GM19452 (cell line): ENCODE measurements around the gene RFTN2.
"Not testable (repeated sequence)": the region's sequence is repeated elsewhere in the genome, so short reads cannot be mapped to it uniquely, and the experiment has no call there.

ENCODE experiments used
- ATAC-seq: cut with Tn5 transposase; IDR thresholded peaks from one replicate; pipeline ENCODE4 v1.9.1; 2021; ENCODE audit not compliant: unreplicated experiment

The RFTN2 gene

DNA sequence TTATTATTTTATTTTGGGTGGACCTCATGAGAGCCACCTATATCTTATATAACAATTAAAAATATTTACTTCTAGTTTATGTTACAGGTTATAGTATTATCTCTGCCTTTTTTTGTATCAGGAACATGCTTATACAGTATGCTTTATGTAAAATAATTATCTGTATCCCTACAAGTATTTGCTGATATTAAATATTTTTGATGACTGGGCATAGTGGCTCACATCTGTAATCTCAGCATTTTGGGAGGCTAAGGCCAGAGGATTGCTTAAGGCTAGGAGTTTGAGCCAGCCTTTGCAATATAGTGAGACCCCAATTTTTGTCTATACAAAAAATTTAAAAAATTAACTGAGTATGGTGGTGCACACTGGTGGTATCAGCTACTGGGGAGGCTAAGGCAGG lies 119.9 kb downstream of the RFTN2 start:
- no peak for ATAC-seq

DNA sequence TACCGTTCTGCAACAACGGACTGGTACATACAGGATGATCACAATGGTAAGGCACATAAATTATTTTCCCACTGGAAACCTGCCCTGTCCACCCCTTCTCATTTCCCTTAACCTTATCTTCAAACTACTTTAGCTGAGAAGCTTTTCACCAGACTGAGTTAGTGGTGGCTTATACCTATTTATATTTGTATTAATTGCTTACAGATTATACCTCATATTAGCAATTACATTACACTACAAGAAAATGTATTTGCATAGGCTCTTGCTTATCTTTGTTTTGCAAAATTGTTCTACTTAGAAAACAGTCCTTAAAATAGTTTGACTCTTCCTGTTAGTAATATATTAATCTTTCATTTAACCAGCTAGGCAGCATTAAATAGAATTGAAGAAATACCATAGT lies 124.1 kb downstream of the RFTN2 start:
- not testable (repeated sequence) for ATAC-seq

DNA sequence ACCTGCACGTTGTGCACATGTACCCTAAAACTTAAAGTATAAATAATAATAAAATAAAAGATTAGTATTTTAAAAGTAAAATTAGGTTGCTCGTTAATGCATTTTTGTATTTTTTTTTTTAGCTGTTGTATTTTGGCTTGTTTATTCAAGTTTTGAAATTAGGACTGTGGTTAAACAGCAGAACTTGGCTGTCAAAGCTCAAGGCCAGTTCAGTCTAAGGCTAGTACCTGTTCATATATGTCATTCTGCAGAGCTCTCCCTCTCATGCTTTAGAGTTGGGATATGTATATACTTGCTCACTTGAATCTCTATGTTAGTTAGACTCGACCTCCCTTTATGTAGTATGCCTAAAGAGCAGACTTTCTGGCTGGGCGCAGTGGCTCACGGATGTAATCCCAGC lies 126.8 kb downstream of the RFTN2 start:
- ATAC-seq: no peak

DNA sequence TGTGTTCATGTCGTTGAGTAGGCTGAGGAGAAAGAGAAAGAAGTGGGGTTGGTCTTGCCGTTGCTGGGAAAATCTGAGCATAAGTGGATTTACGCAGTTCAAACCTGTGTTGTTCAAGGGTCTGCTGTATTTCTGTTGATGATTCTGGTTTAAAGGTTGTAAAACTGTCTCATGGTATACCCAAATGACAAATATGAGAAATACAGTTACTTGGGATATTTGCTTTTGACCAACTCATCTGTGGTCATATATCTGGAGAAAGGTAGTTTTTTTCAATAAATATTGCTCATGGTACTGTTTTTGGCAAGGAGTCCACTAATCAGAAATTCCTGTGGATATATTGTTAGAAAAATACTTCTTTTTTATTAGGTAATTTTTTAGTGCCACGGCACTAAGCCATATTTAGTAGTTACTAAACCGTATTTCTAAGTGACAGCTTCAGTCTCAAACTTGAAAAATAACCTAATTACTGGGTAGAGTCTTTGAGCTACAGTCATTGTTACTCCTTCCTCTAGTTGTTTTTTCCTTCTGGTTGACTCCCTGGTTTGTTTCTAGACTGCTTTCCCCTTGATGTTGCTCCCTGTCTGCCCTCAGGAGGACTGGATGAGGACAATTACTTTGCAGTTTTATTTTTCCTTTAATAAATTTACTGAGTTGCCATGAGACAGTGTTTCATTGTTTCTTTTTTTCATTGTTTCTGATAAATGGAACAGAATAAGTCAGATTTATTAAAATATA lies 128.1 kb downstream of the RFTN2 start:
- ATAC-seq: no peak

DNA sequence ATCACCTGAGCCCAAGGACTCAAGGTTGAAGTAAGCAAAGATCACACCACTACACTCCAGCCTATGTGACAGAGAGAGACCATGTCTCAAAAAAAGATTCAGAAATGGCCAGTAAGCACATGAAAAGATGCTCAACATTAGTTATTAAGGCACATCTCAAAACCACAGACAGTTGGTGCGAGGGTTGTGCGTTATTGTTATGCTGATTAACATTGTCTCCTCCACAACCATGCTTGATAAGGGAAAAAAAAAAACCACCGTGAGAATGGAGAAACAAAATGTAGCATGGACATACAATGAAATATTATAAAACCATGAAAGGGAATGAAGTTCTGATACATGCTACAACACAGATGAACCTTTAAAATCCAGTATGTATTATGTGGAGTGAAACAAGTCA lies 132.2 kb downstream of the RFTN2 start:
- no peak for ATAC-seq

DNA sequence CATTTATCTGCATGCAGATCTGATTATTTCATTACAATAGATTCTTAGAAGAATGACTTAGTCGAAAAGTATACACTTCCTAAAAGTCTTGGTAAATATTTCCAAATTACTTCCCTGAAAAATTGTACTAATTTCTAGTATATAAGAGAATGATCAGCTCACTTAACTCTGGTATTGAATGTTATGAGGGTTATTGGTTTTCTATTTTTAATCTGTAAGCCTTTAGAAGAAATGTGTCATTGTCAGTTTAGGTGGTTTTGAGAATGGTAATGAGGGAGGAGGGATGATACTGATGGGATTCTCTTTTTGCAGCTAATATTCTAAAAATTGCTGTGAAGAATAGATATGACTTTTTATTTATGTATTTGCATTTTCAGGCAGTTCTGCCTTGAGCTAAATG lies 135.7 kb downstream of the RFTN2 start:
- ATAC-seq: no peak

DNA sequence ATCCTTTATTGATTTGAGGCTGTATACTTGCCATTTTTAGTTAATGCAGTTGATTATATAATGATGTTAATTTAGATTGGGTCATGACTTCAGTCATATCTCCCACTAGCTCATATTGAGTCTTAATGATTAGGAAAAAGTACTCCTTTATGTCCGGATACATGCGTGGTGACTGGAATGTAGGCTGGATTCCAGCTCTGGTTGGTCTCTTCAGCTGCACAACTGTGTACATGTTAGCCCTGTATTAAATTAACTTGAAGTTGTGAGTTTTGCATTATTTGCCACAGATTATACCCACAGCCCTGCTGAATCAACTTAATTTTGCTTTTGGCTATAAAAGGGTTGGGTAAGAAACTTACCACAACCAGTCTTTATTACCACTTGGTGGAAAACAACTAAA lies 137.0 kb downstream of the RFTN2 start:
- no peak for ATAC-seq
